Measurements from ENCODE around the gene CABCOCO1. TPM values are rescaled to one million over a fixed set of nuclear protein-coding genes. Genes with fewer than 3 reads are reported as not detected.

Gene CABCOCO1
- total and polyA plus RNA-seq, 9 of the 15 experiments (the other 6 are each of a cell fraction or from before 2014, with no cell fraction given), result 0.04 TPM; not detected in 8

DNA sequence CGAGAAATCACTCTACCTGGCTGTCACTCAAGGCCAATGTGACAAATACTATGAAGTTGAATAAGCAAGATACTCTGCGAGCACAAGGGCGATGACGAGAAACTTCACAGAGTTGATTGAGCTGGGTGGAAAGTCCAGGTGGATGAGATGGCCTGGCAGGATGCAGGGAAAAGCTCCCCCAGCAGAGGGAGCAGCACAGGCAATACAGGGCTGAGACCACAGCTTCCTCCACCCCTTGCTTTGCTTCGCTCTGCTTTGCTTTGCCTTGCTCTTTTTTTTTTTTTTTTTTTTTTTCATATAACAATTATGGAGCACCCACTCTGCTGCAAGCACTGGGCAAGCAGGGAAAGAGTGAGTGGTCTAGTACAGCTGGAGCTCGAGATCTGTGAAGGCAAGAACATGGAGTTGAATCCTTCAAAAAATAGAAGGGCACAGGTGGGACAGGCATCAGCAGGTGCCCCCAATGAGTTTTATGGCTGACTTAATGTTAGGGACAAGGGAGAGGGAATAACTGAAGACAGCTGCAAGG lies 88.3 kb downstream of the CABCOCO1 start (continued):
- TF ChIP-seq, protein P1, sequence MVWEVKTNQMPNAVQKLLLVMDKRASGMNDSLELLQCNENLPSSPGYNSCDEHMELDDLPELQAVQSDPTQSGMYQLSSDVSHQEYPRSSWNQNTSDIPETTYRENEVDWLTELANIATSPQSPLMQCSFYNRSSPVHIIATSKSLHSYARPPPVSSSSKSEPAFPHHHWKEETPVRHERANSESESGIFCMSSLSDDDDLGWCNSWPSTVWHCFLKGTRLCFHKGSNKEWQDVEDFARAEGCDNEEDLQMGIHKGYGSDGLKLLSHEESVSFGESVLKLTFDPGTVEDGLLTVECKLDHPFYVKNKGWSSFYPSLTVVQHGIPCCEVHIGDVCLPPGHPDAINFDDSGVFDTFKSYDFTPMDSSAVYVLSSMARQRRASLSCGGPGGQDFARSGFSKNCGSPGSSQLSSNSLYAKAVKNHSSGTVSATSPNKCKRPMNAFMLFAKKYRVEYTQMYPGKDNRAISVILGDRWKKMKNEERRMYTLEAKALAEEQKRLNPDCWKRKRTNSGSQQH (CRISPR knock-in tag; IDR thresholded peaks at IDR 0.05), result no peak
- TF ChIP-seq SMAD4 (CRISPR knock-in tag; conservative IDR thresholded peaks at IDR 0.05) (peak; percentile 51; the same call in 1 of the 2 replicates), ZNF12 (CRISPR knock-in tag; IDR thresholded peaks at IDR 0.05) (0 out of 2 replicates have a peak, but pooled peaks have one; percentile 41), AFF1 (IDR thresholded peaks at IDR 0.05; ENCODE audit: low read depth in 1 of 2, partially characterized antibody in 2 of 2) (peak in 1 of 2 experiments; percentile 74), CBFA2T3 (IDR thresholded peaks at IDR 0.05) (peak; percentile 41; the same call in 1 of the 2 replicates), CTCFL (IDR thresholded peaks at IDR 0.05; ENCODE audit: borderline replicate concordance, insufficient read depth, low read depth, low read length, poor library complexity, severe bottlenecking) (peak; percentile 39), PHF21A (IDR thresholded peaks at IDR 0.05; ENCODE audit: borderline replicate concordance, low read depth) (0 out of 2 replicates have a peak, but pooled peaks have one; percentile 48), SMC3 (conservative IDR thresholded peaks at IDR 0.05; ENCODE audit: insufficient read depth, low read depth, low read length) (peak; percentile 91), JUND (IDR thresholded peaks at IDR 0.05; ENCODE audit: borderline replicate concordance, low read depth, low read length) (no peak), JUND (tag; IDR thresholded peaks at IDR 0.05; ENCODE audit: borderline replicate concordance, low read depth, low read length) (peak; percentile 66; the same call in 1 of the 3 replicates), NCOA4 (IDR thresholded peaks at IDR 0.05; ENCODE audit: partially characterized antibody) (no peak), MYNN (IDR thresholded peaks at IDR 0.05) (peak; percentile 45; the same call in 1 of the 2 replicates), MYNN (CRISPR knock-in tag; IDR thresholded peaks at IDR 0.05) (no peak), ATF3 (IDR thresholded peaks at IDR 0.05) (no peak), ATF3 (CRISPR knock-in tag; conservative IDR thresholded peaks at IDR 0.05) (peak; percentile 15; the same call in 1 of the 2 replicates), BRD9 (IDR thresholded peaks at IDR 0.05; ENCODE audit: low read depth, partially characterized antibody) (peak; percentile 71), CBX5 (IDR thresholded peaks at IDR 0.05; ENCODE audit: borderline replicate concordance, low read depth) (peak; percentile 64; the same call in 1 of the 2 replicates)
- TF ChIP-seq, protein P2, sequence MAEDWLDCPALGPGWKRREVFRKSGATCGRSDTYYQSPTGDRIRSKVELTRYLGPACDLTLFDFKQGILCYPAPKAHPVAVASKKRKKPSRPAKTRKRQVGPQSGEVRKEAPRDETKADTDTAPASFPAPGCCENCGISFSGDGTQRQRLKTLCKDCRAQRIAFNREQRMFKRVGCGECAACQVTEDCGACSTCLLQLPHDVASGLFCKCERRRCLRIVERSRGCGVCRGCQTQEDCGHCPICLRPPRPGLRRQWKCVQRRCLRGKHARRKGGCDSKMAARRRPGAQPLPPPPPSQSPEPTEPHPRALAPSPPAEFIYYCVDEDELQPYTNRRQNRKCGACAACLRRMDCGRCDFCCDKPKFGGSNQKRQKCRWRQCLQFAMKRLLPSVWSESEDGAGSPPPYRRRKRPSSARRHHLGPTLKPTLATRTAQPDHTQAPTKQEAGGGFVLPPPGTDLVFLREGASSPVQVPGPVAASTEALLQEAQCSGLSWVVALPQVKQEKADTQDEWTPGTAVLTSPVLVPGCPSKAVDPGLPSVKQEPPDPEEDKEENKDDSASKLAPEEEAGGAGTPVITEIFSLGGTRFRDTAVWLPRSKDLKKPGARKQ (CRISPR knock-in tag; IDR thresholded peaks at IDR 0.05), result no peak

Measured in K562 (cell line).